OCI-LY7 (cell line): ENCODE results near the gene GNG7.

ENCODE experiments used
- EZH2phosphoT487 ChIP-seq: fragments of 200-600 bp; sonication (generic); IDR thresholded peaks from 2 replicates; pipeline ENCODE4 v1.6.1; 2018; ENCODE audit warnings: low read depth, borderline replicate concordance, mild to moderate bottlenecking, mixed run types, antibody characterized with exemption, low read length, moderate library complexity, mixed read lengths
- TF ChIP-seq, protein P1 (sequence below): fragments of 200-600 bp; sonication (generic); conservative IDR thresholded peaks from 2 replicates; pipeline ENCODE4 v1.5.1; 2014; ENCODE audit warnings: mild to moderate bottlenecking, antibody characterized with exemption, low read length, moderate library complexity, mixed read lengths

DNA sequence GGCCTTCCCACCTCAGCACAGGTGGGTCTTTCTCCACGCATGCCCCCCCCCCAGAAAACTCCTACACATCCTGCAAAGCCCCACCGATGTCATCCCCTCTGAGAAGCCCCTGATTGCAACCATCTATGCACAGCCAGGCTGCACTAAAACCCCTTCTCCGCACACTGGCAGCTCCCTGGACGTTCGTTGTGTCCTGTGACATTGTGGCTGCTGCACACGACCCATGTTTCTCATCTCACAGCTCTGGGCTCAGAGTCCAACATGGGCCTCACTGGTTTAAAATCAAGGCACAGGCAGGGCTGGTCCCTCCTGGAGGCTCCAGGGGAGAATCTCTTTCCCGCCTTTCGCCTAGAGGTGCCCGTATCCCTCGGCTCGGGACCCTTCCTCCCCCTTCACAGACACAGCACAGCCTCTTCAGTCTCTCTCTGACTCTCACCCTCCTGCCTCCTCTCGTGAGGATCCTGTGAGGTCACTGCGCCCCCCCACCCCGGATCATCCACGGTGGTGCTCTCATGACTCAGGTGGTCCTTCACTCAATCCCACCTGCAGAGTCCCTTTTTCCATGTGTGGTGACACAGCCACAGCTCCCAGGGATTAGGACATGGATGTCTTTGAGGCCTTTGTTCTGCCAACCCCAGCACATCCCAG lies 155.3 kb downstream of the GNG7 start:
- TF ChIP-seq, protein P1, sequence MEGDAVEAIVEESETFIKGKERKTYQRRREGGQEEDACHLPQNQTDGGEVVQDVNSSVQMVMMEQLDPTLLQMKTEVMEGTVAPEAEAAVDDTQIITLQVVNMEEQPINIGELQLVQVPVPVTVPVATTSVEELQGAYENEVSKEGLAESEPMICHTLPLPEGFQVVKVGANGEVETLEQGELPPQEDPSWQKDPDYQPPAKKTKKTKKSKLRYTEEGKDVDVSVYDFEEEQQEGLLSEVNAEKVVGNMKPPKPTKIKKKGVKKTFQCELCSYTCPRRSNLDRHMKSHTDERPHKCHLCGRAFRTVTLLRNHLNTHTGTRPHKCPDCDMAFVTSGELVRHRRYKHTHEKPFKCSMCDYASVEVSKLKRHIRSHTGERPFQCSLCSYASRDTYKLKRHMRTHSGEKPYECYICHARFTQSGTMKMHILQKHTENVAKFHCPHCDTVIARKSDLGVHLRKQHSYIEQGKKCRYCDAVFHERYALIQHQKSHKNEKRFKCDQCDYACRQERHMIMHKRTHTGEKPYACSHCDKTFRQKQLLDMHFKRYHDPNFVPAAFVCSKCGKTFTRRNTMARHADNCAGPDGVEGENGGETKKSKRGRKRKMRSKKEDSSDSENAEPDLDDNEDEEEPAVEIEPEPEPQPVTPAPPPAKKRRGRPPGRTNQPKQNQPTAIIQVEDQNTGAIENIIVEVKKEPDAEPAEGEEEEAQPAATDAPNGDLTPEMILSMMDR = no peak
- TF ChIP-seq EZH2phosphoT487 = no peak
